Measurements from ENCODE around the gene C1orf167. TPM values are rescaled to one million over a fixed set of nuclear protein-coding genes. Genes with fewer than 3 reads are reported as not detected.
A peak's percentile ranks its signal among the peaks of the same experiment; 100 is the strongest.

Gene C1orf167
- total RNA-seq, 1 donor from 2014 or later: not detected

DNA sequence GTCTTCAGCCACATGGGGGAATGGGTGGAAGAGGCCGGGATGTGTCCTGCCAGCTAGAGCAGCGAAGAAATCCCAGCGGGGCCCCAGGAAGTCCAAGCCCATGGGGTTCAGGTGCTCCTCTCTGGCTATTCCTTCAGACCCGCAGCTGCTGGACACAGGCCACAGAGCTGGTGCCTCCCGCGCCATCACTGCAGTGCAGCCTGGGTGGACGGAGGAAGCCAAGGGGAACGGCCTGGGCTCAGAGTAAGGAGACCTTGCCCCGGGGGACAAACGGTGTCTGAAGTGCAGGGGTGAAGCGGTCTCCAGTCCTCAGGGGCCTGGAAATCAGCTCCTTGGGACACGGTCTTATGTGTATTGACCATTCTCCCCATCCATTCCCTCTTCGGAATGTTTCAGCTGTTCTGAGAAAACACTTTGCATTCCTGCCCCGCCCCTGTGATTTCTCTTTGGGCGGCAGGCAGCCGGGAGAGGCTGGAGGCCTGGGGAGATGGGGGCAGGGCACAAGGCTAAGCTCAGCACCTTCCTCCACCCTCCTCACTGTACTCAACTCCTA is 25.3 kb downstream of the C1orf167 start:
- Mint-ChIP-seq H3K9me3 (no peaks in the 10 kb centered on the region), H3K4me1 (peaks cover 10% of the 10 kb centered on the region), H3K36me3 (peaks cover 6% of the 10 kb centered on the region), H3K27ac (no peak overlapping the region), H3K27me3 (ENCODE audit: insufficient read depth, low read depth) (peaks cover 3% of the 10 kb centered on the region), H3K4me3 (no peak overlapping the region)
- no peak overlapping the region for H3K4me3 ChIP-seq
- peak overlapping the region; percentile 58 for H3K4me2 ChIP-seq
- no peak overlapping the region for H2AFZ ChIP-seq (replicated peaks)
- H3K79me2 ChIP-seq (ENCODE audit: low read depth): no peaks in the 10 kb centered on the region
- H3K4me1 ChIP-seq: peaks cover 15% of the 10 kb centered on the region
- no peaks in the 10 kb centered on the region for H4K20me1 ChIP-seq (ENCODE audit: low read depth)
- H3K36me3 ChIP-seq: no peaks in the 10 kb centered on the region
- peak; percentile 61 for DNase-seq (ENCODE audit: low spot score)
- peaks cover 13% of the 10 kb centered on the region for H3F3A ChIP-seq (ENCODE audit: low read depth)
- TF ChIP-seq, protein P1, sequence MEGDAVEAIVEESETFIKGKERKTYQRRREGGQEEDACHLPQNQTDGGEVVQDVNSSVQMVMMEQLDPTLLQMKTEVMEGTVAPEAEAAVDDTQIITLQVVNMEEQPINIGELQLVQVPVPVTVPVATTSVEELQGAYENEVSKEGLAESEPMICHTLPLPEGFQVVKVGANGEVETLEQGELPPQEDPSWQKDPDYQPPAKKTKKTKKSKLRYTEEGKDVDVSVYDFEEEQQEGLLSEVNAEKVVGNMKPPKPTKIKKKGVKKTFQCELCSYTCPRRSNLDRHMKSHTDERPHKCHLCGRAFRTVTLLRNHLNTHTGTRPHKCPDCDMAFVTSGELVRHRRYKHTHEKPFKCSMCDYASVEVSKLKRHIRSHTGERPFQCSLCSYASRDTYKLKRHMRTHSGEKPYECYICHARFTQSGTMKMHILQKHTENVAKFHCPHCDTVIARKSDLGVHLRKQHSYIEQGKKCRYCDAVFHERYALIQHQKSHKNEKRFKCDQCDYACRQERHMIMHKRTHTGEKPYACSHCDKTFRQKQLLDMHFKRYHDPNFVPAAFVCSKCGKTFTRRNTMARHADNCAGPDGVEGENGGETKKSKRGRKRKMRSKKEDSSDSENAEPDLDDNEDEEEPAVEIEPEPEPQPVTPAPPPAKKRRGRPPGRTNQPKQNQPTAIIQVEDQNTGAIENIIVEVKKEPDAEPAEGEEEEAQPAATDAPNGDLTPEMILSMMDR (IDR thresholded peaks at IDR 0.05): no peak
- TF ChIP-seq EZH2 (IDR thresholded peaks at IDR 0.05) (no peak), EZH2phosphoT487 (IDR thresholded peaks at IDR 0.05) (no peak)
- H3K9me3 ChIP-seq (ENCODE audit: low read depth): no peaks in the 10 kb centered on the region
- no peak overlapping the region for H3K9ac ChIP-seq
- no peak overlapping the region for H3K27ac ChIP-seq
- H3K27me3 ChIP-seq: no peaks in the 10 kb centered on the region

DNA sequence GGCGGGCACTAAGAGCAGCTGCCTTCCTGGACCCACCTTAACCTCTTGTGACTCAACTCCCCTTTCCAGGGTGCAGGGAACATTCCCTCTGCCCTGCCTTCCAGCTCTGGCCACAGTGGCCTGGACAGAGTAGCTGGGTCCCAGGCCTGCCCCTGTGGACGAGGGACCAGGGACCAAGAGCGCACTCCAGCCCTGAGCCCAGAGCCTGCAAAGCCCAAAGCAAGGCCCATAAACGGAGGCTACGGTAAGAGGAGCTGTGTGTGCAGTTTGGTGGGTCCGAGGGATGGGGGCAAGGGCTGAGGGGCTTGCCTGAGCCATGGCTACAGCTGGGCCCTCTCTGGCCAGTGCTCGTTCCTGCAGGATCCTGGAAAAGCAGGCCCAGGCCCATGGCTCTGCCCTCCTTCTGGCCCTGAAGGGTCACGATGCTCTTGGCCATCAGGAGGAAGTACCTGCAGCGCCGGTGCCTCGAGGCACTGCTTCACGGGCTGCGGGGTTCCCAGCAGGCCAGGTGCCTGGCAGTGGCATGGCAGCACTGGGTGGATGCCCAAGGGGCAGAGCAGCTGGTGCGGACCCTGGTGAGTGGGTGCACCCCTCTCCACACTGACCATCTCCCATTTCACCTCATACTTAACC is 25.9 kb downstream of the C1orf167 start:
- Mint-ChIP-seq H3K27ac (no peak overlapping the region), H3K4me1 (peaks cover 10% of the 10 kb centered on the region), H3K4me3 (peak overlapping the region; percentile 35), H3K9me3 (no peaks in the 10 kb centered on the region), H3K36me3 (peaks cover 6% of the 10 kb centered on the region), H3K27me3 (ENCODE audit: insufficient read depth, low read depth) (peaks cover 3% of the 10 kb centered on the region)
- Histone ChIP-seq H3K27me3 (no peaks in the 10 kb centered on the region), H3K9ac (no peak overlapping the region), H3F3A (ENCODE audit: low read depth) (peaks cover 13% of the 10 kb centered on the region), H3K4me1 (peaks cover 15% of the 10 kb centered on the region), H3K4me3 (no peak overlapping the region), H4K20me1 (ENCODE audit: low read depth) (no peaks in the 10 kb centered on the region), H3K79me2 (ENCODE audit: low read depth) (no peaks in the 10 kb centered on the region), H3K9me3 (ENCODE audit: low read depth) (no peaks in the 10 kb centered on the region), H2AFZ (replicated peaks) (no peak overlapping the region), H3K36me3 (no peaks in the 10 kb centered on the region), H3K27ac (no peak overlapping the region), H3K4me2 (peak overlapping the region; percentile 58)
- DNase-seq (ENCODE audit: low spot score): peak; percentile 1
- TF ChIP-seq, protein P1 (IDR thresholded peaks at IDR 0.05): no peak
- TF ChIP-seq EZH2 (IDR thresholded peaks at IDR 0.05) (no peak), EZH2phosphoT487 (IDR thresholded peaks at IDR 0.05) (no peak)

DNA sequence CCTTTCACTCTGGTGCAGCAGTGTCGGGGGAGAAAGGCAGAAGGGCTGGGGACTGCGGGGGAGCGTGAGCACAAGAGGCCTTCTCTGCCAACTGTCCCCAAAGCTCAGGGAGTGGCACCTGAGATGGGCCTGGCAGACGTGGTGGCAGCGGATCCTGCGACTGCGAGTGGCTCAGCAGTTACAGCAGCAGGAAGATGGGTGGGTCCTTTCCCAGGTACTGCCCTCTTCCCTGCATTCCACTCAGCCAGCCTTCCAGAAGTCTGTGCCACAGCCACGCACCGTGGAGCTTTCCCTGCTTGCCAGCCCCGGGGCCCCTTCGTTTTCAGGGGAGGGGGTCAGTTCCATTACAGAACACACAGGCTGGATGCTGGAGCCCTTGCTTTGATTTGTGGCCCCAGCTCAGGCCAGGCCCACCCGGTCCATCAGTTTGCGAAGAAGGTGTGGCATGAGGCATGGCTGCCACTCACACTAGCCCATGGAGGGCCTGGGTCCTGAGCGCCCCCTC is 26.6 kb downstream of the C1orf167 start:
- Histone ChIP-seq H3K4me1 (peaks cover 15% of the 10 kb centered on the region), H3K36me3 (no peaks in the 10 kb centered on the region), H3K9me3 (ENCODE audit: low read depth) (no peaks in the 10 kb centered on the region), H3K79me2 (ENCODE audit: low read depth) (no peaks in the 10 kb centered on the region), H4K20me1 (ENCODE audit: low read depth) (no peaks in the 10 kb centered on the region), H3K4me2 (no peak overlapping the region), H3K4me3 (no peak overlapping the region), H3K9ac (no peak overlapping the region), H3K27ac (no peak overlapping the region), H3F3A (ENCODE audit: low read depth) (peaks cover 13% of the 10 kb centered on the region), H2AFZ (replicated peaks) (no peak overlapping the region), H3K27me3 (no peaks in the 10 kb centered on the region)
- Mint-ChIP-seq H3K4me1 (peaks cover 8% of the 10 kb centered on the region), H3K27ac (no peak overlapping the region), H3K9me3 (no peaks in the 10 kb centered on the region), H3K4me3 (peak overlapping the region; percentile 35), H3K36me3 (peaks cover 6% of the 10 kb centered on the region), H3K27me3 (ENCODE audit: insufficient read depth, low read depth) (peaks cover under 1% of the 10 kb centered on the region)
- DNase-seq (ENCODE audit: low spot score): peak; percentile 1
- TF ChIP-seq, protein P1 (IDR thresholded peaks at IDR 0.05): no peak
- TF ChIP-seq EZH2 (IDR thresholded peaks at IDR 0.05) (no peak), EZH2phosphoT487 (IDR thresholded peaks at IDR 0.05) (no peak)
